NCI-H2107 treated with DMSO at 0.1 percent for 48 hours (cell line): Measurements from ENCODE around the gene PMM2.
A peak's percentile ranks its signal among the peaks of the same experiment; 100 is the strongest.
"Not testable (repeated sequence)": the region's sequence is repeated elsewhere in the genome, so short reads cannot be mapped to it uniquely, and the experiment has no call there.

Source experiments
- DNase-seq: peaks from one replicate; lab custom pipeline; 2025; ENCODE audit not compliant: unreplicated experiment; lab: John Stamatoyannopoulos, UW

The PMM2 gene

DNA sequence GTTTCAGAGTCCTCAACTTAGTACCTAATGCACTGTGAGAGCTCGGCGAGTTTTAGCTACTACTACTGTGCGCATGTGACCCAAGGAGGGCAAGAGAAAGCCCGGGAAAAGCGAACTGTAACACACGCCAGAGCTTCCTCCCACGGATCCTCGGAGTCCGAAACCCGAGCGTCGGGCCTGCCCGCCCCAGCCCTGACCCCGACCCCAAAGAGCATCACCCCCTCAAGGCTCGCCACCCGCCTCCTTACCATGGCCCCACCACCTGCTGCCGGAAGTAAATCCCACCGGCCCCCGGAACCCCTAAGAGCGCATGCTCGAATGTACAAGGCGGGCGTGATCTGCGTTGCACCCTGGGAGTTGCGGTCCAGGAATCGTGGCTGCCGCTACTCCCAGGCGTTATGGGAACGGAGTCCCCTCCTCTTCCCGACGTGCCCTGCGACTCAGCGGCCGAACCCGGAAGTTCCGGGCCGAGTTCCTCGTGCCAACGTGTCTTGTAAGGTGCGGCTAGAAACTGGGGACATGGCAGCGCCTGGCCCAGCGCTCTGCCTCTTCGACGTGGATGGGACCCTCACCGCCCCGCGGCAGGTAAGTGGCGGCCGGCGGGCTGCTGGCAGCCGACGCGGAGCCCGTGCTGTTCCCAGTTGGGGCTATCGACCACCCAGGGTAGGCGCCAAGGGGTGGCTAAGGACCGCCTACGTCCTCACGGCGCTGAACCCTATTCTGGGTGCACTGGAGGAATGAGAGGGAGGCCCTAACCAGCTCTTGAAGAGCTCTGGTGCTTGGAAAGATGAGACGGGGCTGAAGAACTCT is at the start of gene PMM2, which contains the start of gene TMEM186:
PMM2 (plus strand) TSS at position 476 of the 810 bp plus-strand sequence; CDS start at position 520, 44 bp downstream.
TMEM186 (minus strand) TSS at position 276 of the 810 bp plus-strand sequence; CDS start at position 251, 25 bp downstream.
- DNase-seq = peak; percentile 94

DNA sequence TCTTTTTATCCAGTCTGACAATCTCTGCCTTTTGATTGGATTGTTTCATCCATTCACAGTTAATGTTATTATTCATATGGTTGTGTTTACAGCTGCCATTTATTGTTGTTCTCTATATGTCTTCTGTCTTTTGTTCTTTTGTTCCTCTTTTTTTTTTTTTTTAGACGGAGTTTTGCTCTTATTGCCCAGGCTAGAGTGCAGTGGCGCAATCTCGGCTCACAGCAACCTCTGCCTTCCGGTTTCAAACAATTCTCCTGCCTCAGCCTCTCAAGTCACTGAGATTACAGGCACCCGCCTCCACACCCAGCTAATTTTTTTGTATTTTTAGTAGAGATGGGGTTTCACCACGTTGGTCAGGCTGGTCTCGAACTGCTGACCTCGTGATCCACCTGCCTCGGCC is 48.7 kb upstream of the PMM2 start:
- DNase-seq = not testable (repeated sequence)

DNA sequence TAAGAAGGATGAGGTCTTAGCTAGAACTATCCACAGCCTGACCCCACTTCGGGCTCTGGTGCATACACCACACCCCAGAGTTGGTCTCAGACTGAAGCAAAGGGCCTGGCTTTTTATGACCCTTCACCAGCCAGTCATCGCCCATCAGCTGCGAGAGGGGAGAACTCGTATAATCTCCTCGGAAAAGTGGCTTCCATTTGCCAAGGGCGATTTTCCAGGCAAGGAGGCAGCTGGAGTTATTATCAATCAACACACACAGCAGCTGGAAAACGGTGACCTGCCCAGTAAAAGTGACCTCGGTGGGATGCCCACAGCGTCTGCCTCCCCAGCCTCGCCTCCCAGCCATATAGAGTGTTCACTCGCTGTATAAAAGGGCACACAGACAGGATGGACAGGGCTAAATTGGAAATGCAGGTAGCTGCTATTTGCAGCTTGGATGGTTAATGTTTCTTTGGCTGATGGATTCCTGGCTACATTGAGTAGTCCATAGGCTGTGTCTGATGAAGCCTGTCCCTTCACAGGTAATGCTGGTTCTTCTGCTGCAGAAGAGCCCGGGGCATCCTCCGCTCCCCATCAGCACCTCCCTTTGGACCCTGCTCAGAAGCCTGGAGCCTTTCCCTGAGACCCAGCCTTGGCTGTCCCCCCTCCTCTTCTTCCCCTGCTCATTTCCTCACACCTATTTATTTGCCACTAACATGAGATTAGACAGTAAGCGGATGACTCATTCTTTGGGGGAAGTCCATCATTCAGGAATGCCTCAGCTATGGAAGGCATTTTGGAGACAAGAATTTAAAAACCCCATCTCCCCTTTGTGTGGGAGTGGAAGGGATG is 45.9 kb upstream of the PMM2 start:
- DNase-seq = no peak

DNA sequence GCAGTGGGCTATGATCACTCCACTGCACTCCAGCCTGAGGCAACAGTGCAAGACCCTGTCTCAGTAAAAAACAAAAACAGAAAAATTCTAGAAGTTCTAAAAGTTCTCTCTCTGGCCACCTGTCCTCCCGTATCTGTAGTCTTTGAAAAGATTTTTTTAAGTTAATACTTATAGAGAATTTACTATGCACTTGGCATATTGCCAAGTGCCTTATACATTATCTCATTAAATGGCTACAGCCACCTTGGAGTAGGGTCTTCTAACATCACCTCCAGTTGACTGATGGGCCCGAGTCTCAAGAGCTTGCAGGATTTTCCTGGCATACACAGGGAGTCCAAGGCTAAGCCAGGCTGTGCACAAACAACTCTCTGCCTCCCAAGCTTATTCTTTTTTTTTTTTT is 44.9 kb upstream of the PMM2 start:
- DNase-seq = no peak

DNA sequence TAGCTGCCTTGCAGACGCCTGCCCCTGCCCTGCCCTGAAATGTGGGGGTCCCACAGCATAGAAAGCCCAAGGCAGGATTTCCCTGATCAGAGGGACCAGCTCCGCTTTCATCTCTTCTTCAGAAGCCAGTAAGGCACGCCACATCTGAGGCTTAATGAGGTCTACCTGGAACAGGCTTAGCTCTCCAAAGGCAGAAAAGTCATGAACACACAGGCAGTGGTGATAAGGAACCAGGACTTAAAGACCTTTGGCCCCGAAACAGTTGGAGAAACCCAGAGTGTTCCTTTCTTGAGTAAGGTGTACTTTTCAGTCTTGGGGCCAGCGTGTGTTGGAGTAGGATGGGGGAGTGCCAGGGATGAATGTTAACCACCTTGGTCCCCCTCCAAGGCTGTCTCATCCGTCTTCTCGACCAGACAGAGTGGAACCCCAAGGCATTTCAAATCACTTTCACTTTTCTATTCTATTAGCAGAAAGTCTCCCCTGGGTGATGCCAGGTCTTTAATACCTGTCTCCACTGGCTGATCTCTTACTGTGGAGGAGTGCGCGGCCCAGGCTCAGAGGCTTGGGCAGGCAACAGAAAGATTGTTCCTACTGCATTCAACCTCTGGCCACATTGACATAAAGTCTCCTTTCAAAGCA is 44.1 kb upstream of the PMM2 start:
- DNase-seq = no peak

DNA sequence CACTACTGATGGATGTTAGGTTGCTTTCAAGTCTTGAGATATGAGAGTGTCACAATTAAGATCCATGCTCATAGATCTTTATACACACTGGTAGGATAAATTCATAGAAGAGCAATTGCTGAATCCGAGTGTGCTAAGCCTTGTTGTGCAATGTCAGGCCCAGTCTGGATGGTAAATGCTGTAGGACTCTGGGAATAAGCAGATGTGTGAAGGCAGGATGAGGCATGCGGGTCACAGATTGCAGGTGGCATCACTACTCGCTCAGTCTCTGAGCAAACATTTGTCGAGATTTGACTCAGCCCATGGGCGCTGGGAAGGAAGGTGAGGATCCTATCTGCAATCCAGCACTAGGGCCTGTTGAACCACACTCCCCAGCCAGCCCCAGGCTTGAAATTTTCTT is 40.9 kb upstream of the PMM2 start:
- DNase-seq = no peak

DNA sequence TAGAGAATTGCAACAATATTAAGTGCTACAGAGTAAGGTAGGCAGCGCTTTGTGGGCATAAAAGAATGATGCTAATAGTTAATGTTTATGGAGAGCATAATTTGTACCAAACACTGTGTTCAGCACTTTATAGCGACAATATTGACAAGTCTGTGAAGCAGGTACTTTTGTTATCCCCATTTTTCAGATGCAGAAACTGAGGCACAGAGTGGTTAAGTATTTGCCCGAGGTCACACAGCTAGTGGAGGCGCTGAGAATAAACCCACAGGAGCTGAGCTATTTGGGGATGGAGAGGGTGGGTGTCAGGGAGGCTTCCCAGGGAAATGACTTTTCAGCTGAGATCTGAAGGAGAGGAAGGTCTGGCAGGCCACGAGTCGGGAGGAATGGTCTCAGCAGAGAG is 39.6 kb upstream of the PMM2 start:
- no peak for DNase-seq

DNA sequence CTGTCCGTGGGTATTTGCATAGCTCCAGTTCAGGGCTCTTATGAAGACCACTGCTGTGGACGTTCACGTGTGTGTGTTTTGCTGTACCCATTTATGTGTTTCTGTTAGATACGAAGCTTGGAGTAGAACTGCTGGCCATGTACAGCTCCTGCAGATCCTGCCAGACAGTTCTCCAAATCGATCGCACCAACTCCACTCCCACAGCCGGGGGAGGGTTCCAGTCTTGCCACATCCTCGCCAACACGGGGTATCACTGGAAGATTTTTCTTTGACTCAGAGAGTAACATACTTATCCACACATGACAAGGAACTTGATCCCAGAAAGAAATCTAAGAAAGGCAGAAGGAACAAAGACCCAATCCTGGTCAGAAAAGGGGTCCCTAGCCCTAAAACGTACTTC is 37.6 kb upstream of the PMM2 start:
- DNase-seq = no peak

DNA sequence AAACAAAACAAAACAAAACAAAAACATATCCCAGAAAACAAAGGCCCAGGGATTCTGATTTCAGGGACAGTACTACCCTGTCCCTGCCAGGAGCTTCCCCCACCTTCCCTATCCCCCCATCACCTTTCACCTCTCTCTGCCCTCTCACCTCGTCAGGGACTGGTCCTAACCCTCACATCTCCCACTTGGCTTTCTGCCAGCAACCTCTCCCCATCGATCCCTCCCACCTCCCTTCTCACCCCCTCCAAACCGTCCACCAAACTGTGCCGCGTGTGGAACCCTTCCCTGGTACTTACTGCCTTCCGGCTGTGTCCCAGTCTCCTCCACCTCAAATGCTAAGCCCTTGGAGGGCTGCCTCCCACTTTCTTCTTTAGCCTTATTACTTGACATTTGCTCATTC is 36.6 kb upstream of the PMM2 start:
- DNase-seq = no peak

DNA sequence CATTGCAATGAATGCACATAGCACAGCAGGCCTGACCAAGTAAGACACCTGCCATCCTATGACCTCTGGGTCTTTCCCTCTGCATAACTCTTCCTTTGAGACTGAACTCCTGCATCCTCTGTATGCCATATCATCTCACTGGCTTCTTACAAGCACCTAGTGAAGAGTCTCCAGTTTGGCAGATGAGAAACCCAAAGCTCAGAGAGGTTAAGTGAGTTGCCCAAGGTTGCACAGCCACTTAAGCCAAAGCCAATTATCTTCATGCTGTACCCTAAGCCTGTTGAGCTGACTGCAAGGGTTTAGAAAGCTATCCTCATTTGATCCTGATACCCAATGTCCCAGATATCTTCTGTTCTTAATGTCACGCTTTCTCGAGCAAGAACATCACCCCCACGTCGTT is 35.4 kb upstream of the PMM2 start:
- DNase-seq = no peak

DNA sequence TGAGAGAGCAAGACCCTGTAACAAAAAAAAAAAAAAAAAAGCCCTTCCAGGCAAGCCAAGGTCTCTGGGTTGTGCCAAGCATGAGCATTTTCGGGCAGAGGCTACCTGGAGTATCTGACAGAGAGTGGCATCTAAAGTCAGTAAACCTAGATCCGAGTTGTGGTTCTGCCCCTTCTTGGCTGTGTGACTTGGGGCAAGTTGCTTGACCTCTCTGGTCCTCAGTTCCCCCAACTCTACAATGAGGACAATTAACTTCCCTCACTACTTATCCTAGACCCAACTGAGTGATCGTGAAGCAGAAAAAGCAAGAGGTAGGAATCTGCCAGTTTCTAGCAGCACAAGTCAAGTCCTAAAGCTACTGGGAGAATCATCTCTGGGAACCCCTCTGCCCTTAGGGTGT is 34.6 kb upstream of the PMM2 start:
- no peak for DNase-seq

DNA sequence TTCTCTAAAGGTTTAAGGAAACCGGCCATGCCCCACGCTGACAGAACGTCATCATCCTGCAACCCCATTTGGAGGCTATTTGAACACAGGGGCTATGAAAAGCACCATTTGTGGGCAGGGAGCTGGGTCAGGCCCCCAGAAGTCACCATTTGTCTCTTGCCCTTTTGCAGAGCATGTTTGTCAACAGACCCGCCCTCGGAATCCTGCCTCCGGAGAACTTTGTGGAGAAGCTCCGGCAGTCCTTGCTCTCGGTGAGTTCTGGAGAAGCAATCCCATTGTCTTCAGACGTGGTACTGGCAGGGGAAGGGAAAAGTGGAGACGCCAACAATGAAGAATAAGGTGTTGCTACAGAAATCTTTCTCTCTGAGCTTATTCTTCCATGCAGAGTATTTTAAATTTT is 33.7 kb upstream of the PMM2 start:
- DNase-seq = no peak

DNA sequence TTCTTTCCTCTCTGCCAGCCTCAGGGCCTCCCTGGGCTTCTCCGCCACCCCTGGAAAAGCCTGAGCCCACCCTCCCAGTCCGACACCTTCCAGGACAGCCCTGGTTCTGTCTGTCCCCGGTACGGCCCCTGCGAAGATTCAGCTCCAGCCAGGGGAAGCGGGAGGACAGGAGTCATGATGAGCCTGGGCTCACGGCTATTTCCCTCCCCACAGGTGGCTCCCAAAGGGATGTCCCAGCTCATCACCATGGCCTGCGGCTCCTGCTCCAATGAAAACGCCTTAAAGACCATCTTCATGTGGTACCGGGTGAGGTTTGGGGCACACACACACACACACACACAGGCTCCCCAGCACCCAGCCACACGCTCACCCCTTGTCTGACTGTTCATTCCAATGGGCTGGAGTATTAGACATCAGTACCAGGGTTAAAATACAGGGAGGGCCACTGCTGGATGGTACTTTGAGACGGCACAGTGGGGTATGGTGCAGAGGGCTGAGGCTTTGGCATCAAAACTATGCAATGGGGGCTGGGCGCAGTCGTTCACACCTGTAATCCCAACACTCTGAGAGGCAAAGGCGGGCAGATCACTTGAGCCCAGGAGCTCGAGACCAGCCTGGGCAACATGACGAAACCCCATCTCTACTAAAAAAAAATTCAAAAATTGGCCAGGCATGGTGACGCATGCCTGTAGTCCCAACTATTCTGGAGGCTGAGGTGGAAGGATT is 33.0 kb upstream of the PMM2 start:
- no peak for DNase-seq

DNA sequence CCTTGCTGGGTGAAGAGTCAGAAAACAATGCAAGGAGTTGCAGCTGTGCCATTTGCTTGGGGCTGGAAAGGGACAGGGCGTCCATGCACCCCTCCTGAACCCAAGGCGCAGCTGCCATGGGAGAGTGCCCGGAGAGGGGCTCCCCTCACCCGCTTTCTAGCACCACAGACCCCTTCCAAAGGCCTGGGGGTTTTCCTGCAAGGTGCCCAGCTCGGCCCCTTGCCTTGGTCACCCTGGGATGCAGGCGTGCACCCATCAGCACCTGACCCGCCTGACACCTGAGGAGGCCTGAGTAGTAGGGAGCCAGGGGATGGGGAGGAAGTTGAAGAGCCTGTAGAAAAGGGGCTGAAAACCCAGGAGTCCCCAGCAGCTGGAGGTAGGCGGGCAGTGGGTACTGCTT is 30.5 kb upstream of the PMM2 start:
- no peak for DNase-seq

DNA sequence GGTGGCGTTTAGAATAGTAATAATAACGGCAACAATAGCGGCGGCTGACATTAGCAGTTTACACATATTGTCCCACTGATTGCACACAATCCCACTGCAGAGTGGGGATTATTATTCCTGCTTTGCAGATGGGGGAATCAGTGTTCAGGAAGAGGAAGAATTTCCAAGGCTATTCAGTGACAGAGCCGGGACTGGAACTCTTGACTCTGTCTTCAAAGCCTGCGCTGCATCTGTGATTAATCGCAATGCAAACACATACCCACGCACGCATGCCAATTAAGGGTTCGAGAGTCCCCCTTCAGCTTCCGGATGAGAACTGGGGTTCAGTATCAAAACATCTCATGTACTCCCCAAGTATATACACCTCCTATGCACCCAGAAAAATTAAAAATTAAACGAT is 29.4 kb upstream of the PMM2 start:
- DNase-seq = no peak

DNA sequence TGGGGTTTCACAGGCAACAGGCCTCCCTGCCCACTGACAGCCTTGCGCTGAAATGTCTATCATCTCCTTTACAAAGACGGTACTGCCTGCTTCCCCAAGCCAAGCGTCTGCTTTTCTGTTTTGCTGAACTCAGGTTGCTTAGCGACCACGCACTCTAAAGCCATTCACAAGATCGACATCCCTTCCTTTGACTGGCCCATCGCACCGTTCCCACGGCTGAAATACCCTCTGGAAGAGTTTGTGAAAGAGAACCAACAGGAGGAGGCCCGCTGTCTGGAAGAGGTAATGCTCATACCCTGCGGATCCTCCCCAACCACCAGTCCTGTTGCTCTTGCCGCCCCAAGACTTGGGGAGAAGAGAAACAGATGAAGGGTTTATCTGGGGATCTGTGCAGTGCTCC is 28.9 kb upstream of the PMM2 start:
- DNase-seq = no peak

DNA sequence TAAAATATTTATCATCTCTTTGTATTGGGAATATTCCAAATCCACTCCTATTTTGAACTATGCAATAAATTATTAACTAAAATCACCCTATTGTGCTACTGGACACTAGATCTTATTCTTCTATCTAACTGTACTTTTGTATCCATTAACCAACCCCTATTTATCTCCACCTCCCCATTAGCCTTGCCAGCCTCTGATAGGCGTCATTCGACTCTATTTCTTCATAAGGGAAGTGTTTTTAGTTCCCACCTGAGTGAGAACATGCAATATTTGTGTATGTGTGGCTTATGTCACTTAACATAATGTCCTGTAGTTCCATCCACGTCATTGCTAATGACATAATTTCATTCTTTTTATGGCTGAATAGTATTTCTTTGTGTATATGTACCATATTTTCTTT is 24.1 kb upstream of the PMM2 start:
- no peak for DNase-seq

DNA sequence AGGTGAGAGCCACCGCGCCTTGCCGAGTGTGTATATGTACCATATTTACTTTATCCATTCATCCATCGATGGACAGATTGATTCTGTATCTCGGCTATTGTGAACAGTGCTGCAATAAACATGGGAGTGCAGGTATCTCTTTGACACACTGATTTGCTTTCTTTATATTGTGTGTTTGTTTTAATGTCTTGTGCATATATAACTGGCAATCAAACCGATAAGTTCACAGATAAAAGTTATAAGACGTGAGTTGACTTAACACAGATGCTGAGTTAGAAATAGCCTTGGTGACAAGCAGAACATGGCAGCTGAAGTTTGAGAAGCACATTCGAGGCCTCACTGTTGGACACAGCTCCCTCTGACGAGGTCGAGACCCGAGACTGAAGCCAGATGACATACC is 23.4 kb upstream of the PMM2 start:
- no peak for DNase-seq

DNA sequence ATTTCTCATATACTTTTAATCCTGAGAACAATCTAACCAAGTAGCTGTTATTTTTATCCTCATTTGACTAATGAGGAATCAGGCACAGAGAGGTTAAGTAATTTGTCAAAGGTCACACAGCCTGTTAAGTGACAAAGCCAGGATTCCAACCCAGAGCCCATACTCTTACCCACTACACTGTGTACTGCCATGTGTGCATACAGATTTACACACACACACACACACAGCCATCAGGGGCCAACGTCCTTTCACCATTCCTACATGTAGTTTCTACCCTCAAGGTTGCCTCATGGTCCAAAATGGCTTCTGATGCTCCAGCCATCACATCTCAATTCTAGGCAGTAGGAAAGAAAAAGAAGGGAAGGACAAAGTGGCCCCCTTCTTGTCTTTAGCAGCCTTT is 22.3 kb upstream of the PMM2 start:
- DNase-seq = no peak

DNA sequence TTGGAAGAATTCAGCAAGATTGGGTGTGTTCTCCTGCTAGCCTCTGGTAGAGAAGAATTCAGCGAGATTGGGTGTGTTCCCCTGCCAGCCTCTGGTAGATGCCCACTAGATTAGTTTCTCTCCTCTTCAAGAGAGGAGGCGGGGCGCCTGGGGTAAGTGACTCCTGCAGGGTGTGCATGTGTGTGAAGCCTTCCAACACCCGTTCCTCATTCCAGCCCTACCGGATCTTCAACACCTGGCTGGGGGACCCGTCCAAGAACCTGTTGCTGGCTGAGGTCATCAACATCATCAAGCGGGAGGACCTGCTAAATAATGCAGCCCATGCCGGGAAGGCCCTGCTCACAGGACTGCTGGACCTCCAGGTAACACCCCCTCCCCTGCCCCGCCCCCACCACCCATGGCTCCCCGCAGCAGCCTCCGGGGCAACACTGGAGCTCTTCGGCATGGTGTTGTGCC is 21.5 kb upstream of the PMM2 start:
- DNase-seq = no peak

DNA sequence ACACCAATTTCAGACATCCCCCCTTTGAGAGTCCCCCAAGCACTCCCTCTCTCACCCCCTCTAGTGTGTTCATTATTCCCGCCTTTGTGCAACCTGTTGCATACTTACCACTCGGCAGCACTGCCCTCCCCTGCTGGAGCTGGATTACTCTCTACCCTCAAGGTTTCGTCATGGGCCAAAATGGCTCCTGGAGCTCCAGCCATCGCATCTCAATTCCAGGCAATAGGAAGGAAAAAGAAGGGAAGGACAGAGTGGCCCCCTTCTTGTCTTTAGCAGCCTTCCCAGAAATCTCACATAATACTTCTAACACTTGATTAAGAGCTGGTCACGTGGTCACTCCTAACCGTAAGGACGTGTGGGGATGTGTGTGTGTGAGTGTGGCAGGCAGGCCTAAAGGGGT is 20.4 kb upstream of the PMM2 start:
- no peak for DNase-seq
